Loucy (cell line): ENCODE data around the gene TAF1B.

Experiments used
- EZH2phosphoT487 ChIP-seq: fragments of 200-600 bp; IDR thresholded peaks from 2 replicates; pipeline ENCODE4 v1.6.1; 2018; ENCODE audit warnings: antibody characterized with exemption, mild to moderate bottlenecking, moderate library complexity, borderline replicate concordance
- TF ChIP-seq, protein P1 (sequence below): fragments of 200-600 bp; sonication (generic); conservative IDR thresholded peaks from 2 replicates; pipeline ENCODE4 v1.5.1; 2014; ENCODE audit warnings: mild to moderate bottlenecking, antibody characterized with exemption, low read length

DNA sequence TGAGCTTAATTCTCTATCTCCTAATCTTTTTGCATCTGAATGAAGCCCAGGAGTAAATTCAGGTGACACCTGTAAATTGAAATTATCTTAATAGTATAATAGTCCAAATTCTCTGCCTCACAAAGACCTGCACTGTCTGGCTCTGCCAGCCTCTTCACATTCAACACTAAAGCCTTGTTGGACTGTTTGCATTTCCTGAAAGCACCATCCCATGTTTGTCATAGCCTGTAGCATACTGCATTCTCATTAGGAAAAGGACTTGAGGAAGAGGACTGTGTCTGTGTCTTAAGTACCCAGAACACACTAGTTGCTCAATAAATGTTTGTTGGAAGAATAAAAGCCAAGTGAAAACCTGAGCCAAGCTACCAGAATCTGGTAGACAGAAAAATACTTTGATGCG is 65.4 kb downstream of the TAF1B start:
- TF ChIP-seq, protein P1, sequence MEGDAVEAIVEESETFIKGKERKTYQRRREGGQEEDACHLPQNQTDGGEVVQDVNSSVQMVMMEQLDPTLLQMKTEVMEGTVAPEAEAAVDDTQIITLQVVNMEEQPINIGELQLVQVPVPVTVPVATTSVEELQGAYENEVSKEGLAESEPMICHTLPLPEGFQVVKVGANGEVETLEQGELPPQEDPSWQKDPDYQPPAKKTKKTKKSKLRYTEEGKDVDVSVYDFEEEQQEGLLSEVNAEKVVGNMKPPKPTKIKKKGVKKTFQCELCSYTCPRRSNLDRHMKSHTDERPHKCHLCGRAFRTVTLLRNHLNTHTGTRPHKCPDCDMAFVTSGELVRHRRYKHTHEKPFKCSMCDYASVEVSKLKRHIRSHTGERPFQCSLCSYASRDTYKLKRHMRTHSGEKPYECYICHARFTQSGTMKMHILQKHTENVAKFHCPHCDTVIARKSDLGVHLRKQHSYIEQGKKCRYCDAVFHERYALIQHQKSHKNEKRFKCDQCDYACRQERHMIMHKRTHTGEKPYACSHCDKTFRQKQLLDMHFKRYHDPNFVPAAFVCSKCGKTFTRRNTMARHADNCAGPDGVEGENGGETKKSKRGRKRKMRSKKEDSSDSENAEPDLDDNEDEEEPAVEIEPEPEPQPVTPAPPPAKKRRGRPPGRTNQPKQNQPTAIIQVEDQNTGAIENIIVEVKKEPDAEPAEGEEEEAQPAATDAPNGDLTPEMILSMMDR, result no peak
- no peak for TF ChIP-seq EZH2phosphoT487
